Endothelial cell of umbilical vein (primary cell): ENCODE results near the gene MTCH2. TPM values are rescaled to one million over a fixed set of nuclear protein-coding genes. Genes with fewer than 3 reads are reported as not detected.

ENCODE experiments used
- BruUV-seq: library from RNA; stranded (reverse); fragments of 400-500 nt; replicated peaks from 2 replicates; lab custom pipeline; 2021; lab: Mats Ljungman, UMichigan
- CTCF ChIA-PET: fragments of 300-600, 350-600 bp; sonication (Branson Sonifier 250); formaldehyde crosslinking; loops from one replicate; lab custom pipeline; 2021; ENCODE audit warnings: antibody characterized with exemption, inconsistent platforms; lab: Charles Lee
- POLR2A ChIA-PET: fragments of 300-600, 350-600 bp; sonication (Branson Sonifier 250); formaldehyde crosslinking; loops from one replicate; lab custom pipeline; 2021; ENCODE audit warnings: antibody characterized with exemption, inconsistent platforms; lab: Charles Lee
- DNase-seq: peaks from one replicate; pipeline ENCODE4 v3.0.0-alpha.2; 2011; ENCODE audit warnings: low read depth, low spot score
- FAIRE-seq: peaks from 2 replicates; lab custom pipeline; 2011; peaks lifted over from hg19 to GRCh38; lab: Jason Lieb, UNC
- H2AFZ ChIP-seq: 2 replicates; pipeline ENCODE4 v1.6.0; 2012; ENCODE audit warnings: low read depth, low read length, control low read depth, inconsistent platforms
- H3K27ac ChIP-seq: 2 replicates; pipeline ENCODE4 v1.5.1; 2011; ENCODE audit warnings: low read depth, mild to moderate bottlenecking, control low read depth, low read length, moderate library complexity; ENCODE audit not compliant: insufficient read depth
- H3K27me3 ChIP-seq, 2 experiments: 2 replicates each; pipeline versions ENCODE4 v1.6.0 to v1.6.1; 2011; ENCODE audit warnings: low read length in 2 of 2, mixed read lengths in 1 of 2; ENCODE audit not compliant: control insufficient read depth in 2 of 2, insufficient read depth in 2 of 2
- H3K36me3 ChIP-seq, 2 experiments: 2 replicates in 1 of 2; 3 replicates in 1 of 2; pipeline ENCODE4 v1.5.1; 2011; ENCODE audit warnings: low read length in 2 of 2, mild to moderate bottlenecking in 1 of 2, moderate library complexity in 1 of 2; ENCODE audit not compliant: control insufficient read depth in 2 of 2, insufficient read depth in 2 of 2; ENCODE audit errors: extremely low read depth in 1 of 2
- H3K4me1 ChIP-seq: 3 replicates; pipeline ENCODE4 v1.5.1; 2011; ENCODE audit warnings: mild to moderate bottlenecking, low read length; ENCODE audit not compliant: control insufficient read depth, insufficient read depth; ENCODE audit errors: extremely low read depth
- H3K4me2 ChIP-seq: 2 replicates; pipeline ENCODE4 v1.6.1; 2011; ENCODE audit warnings: low read length, control low read depth, mixed read lengths; ENCODE audit not compliant: insufficient read depth
- H3K4me3 ChIP-seq, 3 experiments: fragments of 200-600 bp in 1 of 3; sonication (generic), shearing (Covaris generic) in 1 of 3; replicated peaks in 1 of 3; 2 replicates each; pipeline ENCODE4 v1.5.1; 2011 to 2016; ENCODE audit warnings: control low read depth in 3 of 3, low read length in 3 of 3, mild to moderate bottlenecking in 2 of 3, inconsistent platforms in 1 of 3, low read depth in 1 of 3, moderate library complexity in 1 of 3; ENCODE audit not compliant: insufficient read depth in 1 of 3
- H3K79me2 ChIP-seq: 2 replicates; pipeline ENCODE4 v1.6.0; 2012; ENCODE audit warnings: low read length, inconsistent platforms; ENCODE audit not compliant: control insufficient read depth, insufficient read depth
- H3K9ac ChIP-seq: replicated peaks from 2 replicates; pipeline ENCODE3; 2011; ENCODE audit warnings: low read length, control low read depth; ENCODE audit not compliant: insufficient read depth; ENCODE audit errors: extremely low read depth
- H3K9me1 ChIP-seq: replicated peaks from 3 replicates; pipeline ENCODE4 v1.6.0; 2011; ENCODE audit warnings: mild to moderate bottlenecking, low read length; ENCODE audit not compliant: control insufficient read depth, insufficient read depth; ENCODE audit errors: extremely low read depth
- H3K9me3 ChIP-seq: replicated peaks from 2 replicates; pipeline ENCODE4 v1.5.1; 2012; ENCODE audit warnings: low read length, inconsistent platforms; ENCODE audit not compliant: control insufficient read depth, insufficient read depth
- H4K20me1 ChIP-seq: replicated peaks from 2 replicates; pipeline ENCODE3; 2011; ENCODE audit warnings: mild to moderate bottlenecking, low read length; ENCODE audit not compliant: control insufficient read depth, insufficient read depth; ENCODE audit errors: extremely low read depth
- CTCF ChIP-seq, 2 donors: IDR thresholded peaks; 1 replicate in 1 of 2; 2 replicates in 1 of 2; pipeline ENCODE4 v1.5.1; 2011; ENCODE audit warnings: low read length in 2 of 2, mild to moderate bottlenecking in 2 of 2, moderate library complexity in 2 of 2, control low read depth in 1 of 2, inconsistent platforms in 1 of 2, low read depth in 1 of 2; ENCODE audit not compliant: insufficient read depth in 1 of 2; ENCODE audit errors: extremely low read depth in 1 of 2
- EZH2 ChIP-seq: IDR thresholded peaks from 2 replicates; pipeline ENCODE4 v1.6.1; 2012; ENCODE audit warnings: borderline replicate concordance, low read depth, mild to moderate bottlenecking, moderate library complexity, low read length, inconsistent platforms; ENCODE audit not compliant: severe bottlenecking
- FOS ChIP-seq: IDR thresholded peaks from 2 replicates; pipeline ENCODE4 v1.6.1; 2011; ENCODE audit warnings: mild to moderate bottlenecking, low read length, moderate library complexity, borderline replicate concordance; ENCODE audit not compliant: insufficient read depth
- JUN ChIP-seq: IDR thresholded peaks from 2 replicates; pipeline ENCODE4 v1.6.1; 2011; ENCODE audit warnings: borderline replicate concordance, low read depth; ENCODE audit not compliant: insufficient read length, insufficient read depth
- MAX ChIP-seq: IDR thresholded peaks from 2 replicates; pipeline ENCODE4 v1.6.1; 2011; ENCODE audit not compliant: insufficient read depth, insufficient read length
- MYC ChIP-seq: IDR thresholded peaks from one replicate; pipeline ENCODE4 v1.6.1; 2011; ENCODE audit warnings: mild to moderate bottlenecking, low read depth, low read length
- POLR2A ChIP-seq: IDR thresholded peaks from 2 replicates; pipeline ENCODE4 v1.6.1; 2012; ENCODE audit warnings: low read depth, mild to moderate bottlenecking, control low read depth, low read length
- dilution Hi-C: fragments of 300-500 bp; cut with MboI; formaldehyde crosslinking; loops from one replicate; pipeline ENCODE4 v1.15.0; 2019; ENCODE audit warnings: low sequenced_read_pairs; ENCODE audit not compliant: extremely low pct_ligation_motif_present
- intact Hi-C: fragments of 100-400 bp; cut with micrococcal nuclease; formaldehyde crosslinking; loops from one replicate; pipeline ENCODE4 v1.10.0; 2022
- polyA plus RNA-seq, 4 experiments: library from polyadenylated mRNA; depleted of rRNA in 3 of 4; stranded (reverse) in 3 of 4; unstranded in 1 of 4; fragments of >200 nt; gene quantifications; 2 replicates each; pipeline versions ENCODE4 v1.2.1 to v1.2.3, GENCODE V29; 2011 to 2012; ENCODE audit warnings: missing spikeins in 1 of 4
- total RNA-seq: library from RNA; stranded (reverse); gene quantifications from 2 replicates; pipeline ENCODE4 v1.2.3, GENCODE V29; 2021

Gene MTCH2
- total and polyA plus RNA-seq, 2 donors (not counting 3 experiments of a cell fraction or from before 2014, with no cell fraction given), result 138 to 144 TPM

- ChIA-PET CTCF (interaction anchor here (1.4 kb wide), 1 partner anchor 247 kb away, joined by 3 read pairs; no protein-coding TSS in a partner anchor), POLR2A (no interaction called here)
- Histone ChIP-seq H3K4me2 (no peak overlapping the region), H3K4me3 (no peak overlapping the region), H3K9me1 (no peaks in the 10 kb centered on the region), H2AFZ (no peak overlapping the region), H3K27ac (no peak overlapping the region), H3K36me3 (peaks cover 8 to 9% of the 10 kb centered on the region in 2 experiments), H3K27me3 (no peaks in the 10 kb centered on the region), H3K9me3 (no peaks in the 10 kb centered on the region), H3K9ac (no peak overlapping the region), H4K20me1 (no peaks in the 10 kb centered on the region), H3K4me1 (no peaks in the 10 kb centered on the region), H3K79me2 (no peaks in the 10 kb centered on the region)
- TF ChIP-seq CTCF (IDR thresholded peaks at IDR 0.05; ENCODE audit: extremely low read depth in 1 of 2, insufficient read depth in 1 of 2, low read depth in 1 of 2, low read length in 2 of 2) (no peak), JUN (no peak), EZH2 (no peak), MYC (no peak), POLR2A (no peak), FOS (no peak), MAX (no peak)
- BruUV-seq, result no TSS peak
- peak; percentile 68 for DNase-seq
- FAIRE-seq, result peak; percentile 21
- dilution Hi-C loops (no loop called here), intact Hi-C loops (no loop called here)
Measured at GRCh38 chr11:47620836-47621378, 21.5 kb downstream of the MTCH2 start.
